ENCODE results near the gene RHOG.
A peak's percentile ranks its signal among the peaks of the same experiment; 100 is the strongest.

Gene RHOG

GRCh38 chr11:3853899-3854659 lies 13.3 kb upstream of the RHOG start:
- Histone ChIP-seq H3K36me3 (ENCODE audit: insufficient read depth, low read length) (no peaks in the 10 kb centered on the region), H3K9ac (ENCODE audit: low read depth, low read length) (peak overlapping the region; percentile 95), H3K4me1 (ENCODE audit: insufficient read depth, low read length) (peaks cover 17% of the 10 kb centered on the region)

GRCh38 chr11:3853545-3853842 lies 12.7 kb upstream of the RHOG start:
- no peaks in the 10 kb centered on the region for H3K36me3 ChIP-seq (ENCODE audit: insufficient read depth, low read length)
- no peaks in the 10 kb centered on the region for H3K9me3 ChIP-seq (ENCODE audit: control insufficient read depth, insufficient read depth, low read length)
- no peak overlapping the region for H3K9ac ChIP-seq (ENCODE audit: low read depth, low read length)
- H3K4me1 ChIP-seq (ENCODE audit: insufficient read depth, low read length), result peaks cover 16% of the 10 kb centered on the region

More at GRCh38 chr11:3853899-3854659, 13.3 kb upstream of the RHOG start:
- no peaks in the 10 kb centered on the region for H3K9me3 ChIP-seq (ENCODE audit: control insufficient read depth, insufficient read depth, low read length)

GRCh38 chr11:3849297-3849874 lies 8.6 kb upstream of the RHOG start:
- H3K9me3 ChIP-seq (ENCODE audit: control insufficient read depth, insufficient read depth, low read length), result no peaks in the 10 kb centered on the region
- H3K36me3 ChIP-seq (ENCODE audit: insufficient read depth, low read length), result no peaks in the 10 kb centered on the region
- H3K9ac ChIP-seq (ENCODE audit: low read depth, low read length), result no peak overlapping the region
- peaks cover 9% of the 10 kb centered on the region; the same call in 1 of the 2 replicates for H3K4me1 ChIP-seq (ENCODE audit: insufficient read depth, low read length)

- Histone ChIP-seq H3K9me3 (ENCODE audit: control insufficient read depth, insufficient read depth, low read length) (no peaks in the 10 kb centered on the region), H3K4me1 (ENCODE audit: insufficient read depth, low read length) (peaks cover 3% of the 10 kb centered on the region; the same call in 1 of the 2 replicates), H3K36me3 (ENCODE audit: insufficient read depth, low read length) (no peaks in the 10 kb centered on the region), H3K9ac (ENCODE audit: low read depth, low read length) (no peak overlapping the region)
These were observed 4.9 kb upstream of the RHOG start for GRCh38 chr11:3845670-3846069.

- H3K9me3 ChIP-seq (ENCODE audit: control insufficient read depth, insufficient read depth, low read length), result no peaks in the 10 kb centered on the region
- no peaks in the 10 kb centered on the region for H3K36me3 ChIP-seq (ENCODE audit: insufficient read depth, low read length)
- H3K4me1 ChIP-seq (ENCODE audit: insufficient read depth, low read length), result peaks cover 3% of the 10 kb centered on the region; the same call in 1 of the 2 replicates
- H3K9ac ChIP-seq (ENCODE audit: low read depth, low read length), result no peak overlapping the region
These were observed 4.5 kb upstream of the RHOG start for GRCh38 chr11:3845246-3845645.

- H3K36me3 ChIP-seq (ENCODE audit: insufficient read depth, low read length), result no peaks in the 10 kb centered on the region
- H3K4me1 ChIP-seq (ENCODE audit: insufficient read depth, low read length), result peaks cover 9% of the 10 kb centered on the region
- H3K9me3 ChIP-seq (ENCODE audit: control insufficient read depth, insufficient read depth, low read length), result no peaks in the 10 kb centered on the region
- no peak overlapping the region for H3K9ac ChIP-seq (ENCODE audit: low read depth, low read length)
These were observed 2.6 kb upstream of the RHOG start for GRCh38 chr11:3843326-3843725.

- no peaks in the 10 kb centered on the region for H3K36me3 ChIP-seq (ENCODE audit: insufficient read depth, low read length)
- H3K9me3 ChIP-seq (ENCODE audit: control insufficient read depth, insufficient read depth, low read length), result no peaks in the 10 kb centered on the region
- H3K4me1 ChIP-seq (ENCODE audit: insufficient read depth, low read length), result peaks cover 18% of the 10 kb centered on the region
- H3K9ac ChIP-seq (ENCODE audit: low read depth, low read length), result peak overlapping the region; percentile 62
These were observed 929 bp upstream of the RHOG start for GRCh38 chr11:3841426-3842350.

- no peaks in the 10 kb centered on the region for H3K36me3 ChIP-seq (ENCODE audit: insufficient read depth, low read length)
- peak overlapping the region; percentile 77 for H3K9ac ChIP-seq (ENCODE audit: low read depth, low read length)
- peaks cover 20% of the 10 kb centered on the region for H3K4me1 ChIP-seq (ENCODE audit: insufficient read depth, low read length)
- no peaks in the 10 kb centered on the region for H3K9me3 ChIP-seq (ENCODE audit: control insufficient read depth, insufficient read depth, low read length)
These were observed 522 bp downstream of the RHOG start for GRCh38 chr11:3840004-3840869.

- H3K9ac ChIP-seq (ENCODE audit: low read depth, low read length), result no peak overlapping the region
- H3K36me3 ChIP-seq (ENCODE audit: insufficient read depth, low read length), result no peaks in the 10 kb centered on the region
- H3K4me1 ChIP-seq (ENCODE audit: insufficient read depth, low read length), result peaks cover 35% of the 10 kb centered on the region
- no peaks in the 10 kb centered on the region for H3K9me3 ChIP-seq (ENCODE audit: control insufficient read depth, insufficient read depth, low read length)
These were observed 2.3 kb downstream of the RHOG start for GRCh38 chr11:3838504-3838903.

- no peaks in the 10 kb centered on the region for H3K9me3 ChIP-seq (ENCODE audit: control insufficient read depth, insufficient read depth, low read length)
These were observed 3.0 kb downstream of the RHOG start for GRCh38 chr11:3837793-3838192.

GRCh38 chr11:3836903-3837302 lies 3.9 kb downstream of the RHOG start:
- Histone ChIP-seq H3K36me3 (ENCODE audit: insufficient read depth, low read length) (no peaks in the 10 kb centered on the region), H3K4me1 (ENCODE audit: insufficient read depth, low read length) (peaks cover 35% of the 10 kb centered on the region), H3K9me3 (ENCODE audit: control insufficient read depth, insufficient read depth, low read length) (no peaks in the 10 kb centered on the region), H3K9ac (ENCODE audit: low read depth, low read length) (no peak overlapping the region)

More at GRCh38 chr11:3837793-3838192, 3.0 kb downstream of the RHOG start:
- H3K36me3 ChIP-seq (ENCODE audit: insufficient read depth, low read length), result no peaks in the 10 kb centered on the region
- H3K4me1 ChIP-seq (ENCODE audit: insufficient read depth, low read length), result peaks cover 35% of the 10 kb centered on the region
- H3K9ac ChIP-seq (ENCODE audit: low read depth, low read length), result no peak overlapping the region

GRCh38 chr11:3835751-3836150 lies 5.0 kb downstream of the RHOG start:
- Histone ChIP-seq H3K9me3 (ENCODE audit: control insufficient read depth, insufficient read depth, low read length) (no peaks in the 10 kb centered on the region), H3K4me1 (ENCODE audit: insufficient read depth, low read length) (peaks cover 35% of the 10 kb centered on the region), H3K36me3 (ENCODE audit: insufficient read depth, low read length) (no peaks in the 10 kb centered on the region), H3K9ac (ENCODE audit: low read depth, low read length) (no peak overlapping the region)

- Histone ChIP-seq H3K9me3 (ENCODE audit: control insufficient read depth, insufficient read depth, low read length) (no peaks in the 10 kb centered on the region), H3K9ac (ENCODE audit: low read depth, low read length) (no peak overlapping the region), H3K36me3 (ENCODE audit: insufficient read depth, low read length) (no peaks in the 10 kb centered on the region), H3K4me1 (ENCODE audit: insufficient read depth, low read length) (peaks cover 34% of the 10 kb centered on the region)
These were observed 5.9 kb downstream of the RHOG start for GRCh38 chr11:3834664-3835461.
